ENCODE results near the gene AMELX.

DNA sequence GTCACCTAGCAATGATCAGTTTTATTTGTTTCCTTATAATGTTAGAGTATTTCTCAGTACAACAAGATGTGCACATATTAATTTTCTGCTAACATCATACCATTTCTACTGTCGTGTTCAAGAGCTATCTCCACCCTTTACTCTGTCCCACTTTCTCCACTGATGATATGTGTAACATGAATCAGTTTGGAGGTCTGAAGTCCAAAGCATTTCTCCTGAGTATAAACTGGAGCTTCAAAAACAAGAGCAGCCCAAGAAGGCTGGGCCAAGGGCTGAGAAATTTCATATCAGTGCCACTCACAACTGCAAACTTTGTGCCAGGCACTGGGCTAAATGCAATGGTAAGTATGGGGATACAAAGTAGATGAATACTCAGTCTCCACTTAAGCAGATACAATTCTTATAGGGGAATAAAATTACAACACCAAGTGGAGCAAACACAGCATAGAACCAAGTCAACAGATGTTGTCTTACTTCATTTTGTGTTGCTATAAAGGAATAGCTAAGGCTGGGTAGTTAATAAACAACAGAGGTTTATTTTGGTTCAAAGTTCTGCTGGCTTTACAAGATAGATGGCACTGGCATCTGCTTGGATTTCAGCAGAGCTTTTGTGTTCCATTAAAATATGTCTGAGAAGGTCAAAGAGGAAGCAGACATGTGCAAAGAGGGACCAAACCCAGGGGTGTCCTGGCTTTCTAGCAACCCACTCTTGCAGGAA lies 44.2 kb downstream of the AMELX start:
- TF ChIP-seq ZC3H10 (CRISPR knock-in tag; IDR thresholded peaks at IDR 0.05) (no peak), ARNTL (CRISPR knock-in tag; IDR thresholded peaks at IDR 0.05; ENCODE audit: borderline replicate concordance, low read depth) (no peak), CSDC2 (CRISPR knock-in tag; IDR thresholded peaks at IDR 0.05) (no peak), ZFP30 (CRISPR knock-in tag; IDR thresholded peaks at IDR 0.05) (no peak), ISL1 (CRISPR knock-in tag; IDR thresholded peaks at IDR 0.05) (no peak), ZNF565 (CRISPR knock-in tag; conservative IDR thresholded peaks at IDR 0.05; ENCODE audit: low read depth) (no peak), SNAI2 (CRISPR knock-in tag; IDR thresholded peaks at IDR 0.05) (no peak), ZNF70 (CRISPR knock-in tag; IDR thresholded peaks at IDR 0.05) (no peak), RARB (CRISPR knock-in tag; IDR thresholded peaks at IDR 0.05) (no peak)
- TF ChIP-seq, protein P1, sequence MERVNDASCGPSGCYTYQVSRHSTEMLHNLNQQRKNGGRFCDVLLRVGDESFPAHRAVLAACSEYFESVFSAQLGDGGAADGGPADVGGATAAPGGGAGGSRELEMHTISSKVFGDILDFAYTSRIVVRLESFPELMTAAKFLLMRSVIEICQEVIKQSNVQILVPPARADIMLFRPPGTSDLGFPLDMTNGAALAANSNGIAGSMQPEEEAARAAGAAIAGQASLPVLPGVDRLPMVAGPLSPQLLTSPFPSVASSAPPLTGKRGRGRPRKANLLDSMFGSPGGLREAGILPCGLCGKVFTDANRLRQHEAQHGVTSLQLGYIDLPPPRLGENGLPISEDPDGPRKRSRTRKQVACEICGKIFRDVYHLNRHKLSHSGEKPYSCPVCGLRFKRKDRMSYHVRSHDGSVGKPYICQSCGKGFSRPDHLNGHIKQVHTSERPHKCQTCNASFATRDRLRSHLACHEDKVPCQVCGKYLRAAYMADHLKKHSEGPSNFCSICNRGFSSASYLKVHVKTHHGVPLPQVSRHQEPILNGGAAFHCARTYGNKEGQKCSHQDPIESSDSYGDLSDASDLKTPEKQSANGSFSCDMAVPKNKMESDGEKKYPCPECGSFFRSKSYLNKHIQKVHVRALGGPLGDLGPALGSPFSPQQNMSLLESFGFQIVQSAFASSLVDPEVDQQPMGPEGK (CRISPR knock-in tag; IDR thresholded peaks at IDR 0.05; ENCODE audit: borderline replicate concordance), result no peak
